ENCODE data around the gene SETD2. TPM values are rescaled to one million over a fixed set of nuclear protein-coding genes. Genes with fewer than 3 reads are reported as not detected.

SETD2 gene
- total RNA-seq, 2 experiments from 2014 or later, result 87.3 to 87.4 TPM

DNA sequence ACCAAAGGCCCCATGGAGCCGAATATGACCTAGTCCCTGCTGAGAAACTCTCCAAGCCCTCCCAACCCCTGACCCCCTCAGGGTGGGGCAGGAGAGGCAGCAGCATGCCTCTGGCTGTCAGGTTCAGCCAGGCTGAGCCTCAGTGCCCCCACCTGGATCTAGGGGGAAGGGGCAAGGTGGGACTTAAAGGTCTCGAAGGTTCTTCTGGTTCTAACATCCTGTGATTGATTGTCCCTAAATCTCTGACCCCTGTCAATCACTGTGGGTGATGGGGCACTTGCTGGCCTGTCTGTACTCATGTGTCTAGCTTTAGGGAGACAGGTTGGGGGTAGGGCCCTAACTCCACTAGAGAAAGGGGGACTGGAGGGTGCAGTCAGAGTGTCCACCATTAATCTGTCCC lies 170.6 kb downstream of the SETD2 start:
- no peaks in the 10 kb centered on the region for H3K27me3 ChIP-seq (ENCODE audit: control insufficient read depth in 1 of 2, insufficient read depth in 2 of 2, low read length in 2 of 2)
- H3K27ac ChIP-seq (ENCODE audit: low read depth in 1 of 2, low read length in 2 of 2), result no peak overlapping the region
- intact Hi-C loops (cut with DNase I, micrococcal nuclease), result no loop called here
- peaks cover 95% of the 10 kb centered on the region for H3K36me3 ChIP-seq (ENCODE audit: insufficient read depth, low read length)
- DNase-seq (no peak), ATAC-seq (ENCODE audit: poor library complexity) (no peak)
- CTCF ChIA-PET, result interaction anchor here (0.8 kb wide), 1 partner anchor 75 kb away, joined by 3 read pairs; no protein-coding TSS in a partner anchor
- Mint-ChIP-seq H3K36me3 (ENCODE audit: low read depth) (peaks cover 53% of the 10 kb centered on the region), H3K27me3 (no peaks in the 10 kb centered on the region), H3K4me3 (no peak overlapping the region), H3K9me3 (no peaks in the 10 kb centered on the region), H3K4me1 (ENCODE audit: low read depth) (peaks cover 36% of the 10 kb centered on the region), H3K27ac (no peak overlapping the region)
- H3K9me3 ChIP-seq (ENCODE audit: control insufficient read depth in 1 of 2, insufficient read depth in 1 of 2, low read length in 2 of 2), result no peaks in the 10 kb centered on the region
- H3K4me3 ChIP-seq (ENCODE audit: low read length), result no peak overlapping the region
- TF ChIP-seq, protein P1, sequence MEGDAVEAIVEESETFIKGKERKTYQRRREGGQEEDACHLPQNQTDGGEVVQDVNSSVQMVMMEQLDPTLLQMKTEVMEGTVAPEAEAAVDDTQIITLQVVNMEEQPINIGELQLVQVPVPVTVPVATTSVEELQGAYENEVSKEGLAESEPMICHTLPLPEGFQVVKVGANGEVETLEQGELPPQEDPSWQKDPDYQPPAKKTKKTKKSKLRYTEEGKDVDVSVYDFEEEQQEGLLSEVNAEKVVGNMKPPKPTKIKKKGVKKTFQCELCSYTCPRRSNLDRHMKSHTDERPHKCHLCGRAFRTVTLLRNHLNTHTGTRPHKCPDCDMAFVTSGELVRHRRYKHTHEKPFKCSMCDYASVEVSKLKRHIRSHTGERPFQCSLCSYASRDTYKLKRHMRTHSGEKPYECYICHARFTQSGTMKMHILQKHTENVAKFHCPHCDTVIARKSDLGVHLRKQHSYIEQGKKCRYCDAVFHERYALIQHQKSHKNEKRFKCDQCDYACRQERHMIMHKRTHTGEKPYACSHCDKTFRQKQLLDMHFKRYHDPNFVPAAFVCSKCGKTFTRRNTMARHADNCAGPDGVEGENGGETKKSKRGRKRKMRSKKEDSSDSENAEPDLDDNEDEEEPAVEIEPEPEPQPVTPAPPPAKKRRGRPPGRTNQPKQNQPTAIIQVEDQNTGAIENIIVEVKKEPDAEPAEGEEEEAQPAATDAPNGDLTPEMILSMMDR (IDR thresholded peaks at IDR 0.05), result no peak
- POLR2A ChIA-PET, result interaction anchor here (3.3 kb wide), 1 partner anchor 13 kb away, joined by 16 read pairs; the partner anchor contains the start of gene NBEAL2
- H3K4me1 ChIP-seq (ENCODE audit: insufficient read depth, low read length), result peaks cover 60% of the 10 kb centered on the region

DNA sequence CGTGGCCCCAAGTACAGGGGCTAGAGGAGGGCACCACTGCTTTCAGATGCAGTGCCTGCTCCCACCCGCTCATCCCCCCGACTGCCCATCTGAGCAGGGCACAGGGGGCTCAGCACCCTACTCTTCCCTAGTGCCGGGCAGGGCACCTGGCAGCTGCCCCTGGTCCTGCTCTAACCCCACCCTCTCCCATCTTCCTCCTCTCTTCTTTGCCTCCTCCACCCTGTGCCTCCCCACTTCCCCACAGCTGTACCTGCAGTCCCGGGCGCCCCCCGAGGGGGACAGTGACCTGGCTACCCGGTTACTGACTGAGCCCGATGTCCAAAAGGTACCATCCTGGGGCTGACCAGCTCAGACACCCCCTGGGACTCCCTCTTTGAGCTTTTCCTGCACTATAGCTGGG lies 171.7 kb downstream of the SETD2 start:
- no peak for ATAC-seq (ENCODE audit: poor library complexity)
- H3K36me3 Mint-ChIP-seq (ENCODE audit: low read depth), result peaks cover 56% of the 10 kb centered on the region
- no peak overlapping the region for H3K27ac ChIP-seq (ENCODE audit: low read depth in 1 of 2, low read length in 2 of 2)
- H3K4me3 Mint-ChIP-seq, result no peak overlapping the region
- H3K9me3 Mint-ChIP-seq, result no peaks in the 10 kb centered on the region
- H3K4me1 Mint-ChIP-seq (ENCODE audit: low read depth), result peaks cover 41% of the 10 kb centered on the region
- intact Hi-C loops (cut with DNase I, micrococcal nuclease), result no loop called here
- peaks cover 60% of the 10 kb centered on the region for H3K4me1 ChIP-seq (ENCODE audit: insufficient read depth, low read length)
- H3K27me3 Mint-ChIP-seq, result no peaks in the 10 kb centered on the region
- H3K9me3 ChIP-seq (ENCODE audit: control insufficient read depth in 1 of 2, insufficient read depth in 1 of 2, low read length in 2 of 2), result no peaks in the 10 kb centered on the region
- no peak overlapping the region for H3K4me3 ChIP-seq (ENCODE audit: low read length)
- ChIA-PET POLR2A (interaction anchor here (3.3 kb wide), 1 partner anchor 12 kb away, joined by 16 read pairs; the partner anchor contains the start of gene NBEAL2), CTCF (no interaction called here)
- no peak overlapping the region for H3K27ac Mint-ChIP-seq
- peak in 1 of 14 experiments; percentile 4 for DNase-seq
- H3K36me3 ChIP-seq (ENCODE audit: insufficient read depth, low read length), result peaks cover 84% of the 10 kb centered on the region
- no peaks in the 10 kb centered on the region for H3K27me3 ChIP-seq (ENCODE audit: control insufficient read depth in 1 of 2, insufficient read depth in 2 of 2, low read length in 2 of 2)
- TF ChIP-seq, protein P1 (IDR thresholded peaks at IDR 0.05), result no peak

DNA sequence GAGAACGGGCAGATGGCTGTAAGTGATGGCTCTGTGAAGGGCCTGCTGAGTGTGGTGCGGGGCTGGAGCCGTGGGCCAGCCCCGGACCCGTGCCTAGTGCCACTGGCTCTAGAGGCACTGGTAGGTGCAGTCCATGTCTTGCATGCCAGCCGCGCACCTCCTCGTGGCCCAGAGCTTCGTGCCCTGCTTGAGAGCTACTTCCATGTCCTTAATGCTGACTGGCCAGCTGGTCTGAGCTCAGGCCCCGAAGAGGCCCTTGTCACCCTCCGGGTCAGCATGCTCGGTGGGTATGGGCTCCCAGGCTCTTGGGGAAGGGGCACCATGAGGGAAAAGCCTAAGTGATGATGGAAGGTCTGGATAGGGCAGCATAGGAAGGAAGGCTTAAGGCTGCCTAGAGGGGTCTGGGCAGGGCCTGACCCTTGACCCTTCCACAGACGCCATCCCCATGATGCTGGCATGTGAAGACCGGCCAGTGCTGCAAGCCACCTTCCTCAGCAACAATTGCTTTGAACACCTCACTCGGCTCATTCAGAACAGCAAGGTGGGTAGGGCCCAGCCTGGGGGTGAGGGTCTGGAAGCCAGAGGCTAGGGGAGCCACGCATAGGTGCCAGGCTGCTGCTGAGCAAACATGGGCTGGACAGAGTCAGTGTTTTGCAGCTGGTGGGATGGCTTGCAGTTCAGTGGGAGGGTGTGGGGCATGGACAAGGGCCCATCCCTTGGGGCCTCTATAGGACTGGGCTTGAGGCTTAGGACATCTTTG lies 172.3 kb downstream of the SETD2 start:
- H3K4me1 ChIP-seq (ENCODE audit: insufficient read depth, low read length), result peaks cover 60% of the 10 kb centered on the region
- ChIA-PET POLR2A (interaction anchor here (3.3 kb wide), 1 partner anchor 12 kb away, joined by 16 read pairs; the partner anchor contains the start of gene NBEAL2), CTCF (no interaction called here)
- ATAC-seq (ENCODE audit: poor library complexity), result no peak
- H3K27me3 ChIP-seq (ENCODE audit: control insufficient read depth in 1 of 2, insufficient read depth in 2 of 2, low read length in 2 of 2), result no peaks in the 10 kb centered on the region
- H3K9me3 Mint-ChIP-seq, result no peaks in the 10 kb centered on the region
- H3K4me3 Mint-ChIP-seq, result no peak overlapping the region
- DNase-seq, result no peak
- no peak overlapping the region for H3K27ac ChIP-seq (ENCODE audit: low read depth in 1 of 2, low read length in 2 of 2)
- no peaks in the 10 kb centered on the region for H3K27me3 Mint-ChIP-seq
- peak overlapping the region; percentile 9 for H3K27ac Mint-ChIP-seq
- H3K4me1 Mint-ChIP-seq (ENCODE audit: low read depth), result peaks cover 41% of the 10 kb centered on the region
- H3K4me3 ChIP-seq (ENCODE audit: low read length), result no peak overlapping the region
- H3K36me3 Mint-ChIP-seq (ENCODE audit: low read depth), result peaks cover 50% of the 10 kb centered on the region
- no peaks in the 10 kb centered on the region for H3K9me3 ChIP-seq (ENCODE audit: control insufficient read depth in 1 of 2, insufficient read depth in 1 of 2, low read length in 2 of 2)
- intact Hi-C loops (cut with DNase I, micrococcal nuclease), result no loop called here
- peaks cover 78% of the 10 kb centered on the region for H3K36me3 ChIP-seq (ENCODE audit: insufficient read depth, low read length)
- TF ChIP-seq, protein P1 (IDR thresholded peaks at IDR 0.05), result no peak

Measured in CD4-positive, alpha-beta T cell (primary cell).